ENCODE data around the gene OR7G2.

GRCh38 chr19:9156304-9156703, 49.0 kb upstream of the OR7G2 start:
- no peak for TF ChIP-seq YY1 (IDR thresholded peaks at IDR 0.05; ENCODE audit: insufficient read depth, insufficient read length)
- TF ChIP-seq ZNF274 (IDR thresholded peaks at IDR 0.05; ENCODE audit: low read depth, low read length), result no peak
